HG02981 (cell line): ENCODE results near the gene MLH3.
"Not testable (repeated sequence)": the region's sequence is repeated elsewhere in the genome, so short reads cannot be mapped to it uniquely, and the experiment has no call there.

Experiments used
- ATAC-seq: cut with Tn5 transposase; IDR thresholded peaks from one replicate; pipeline ENCODE4 v1.9.1; 2021; ENCODE audit warnings: mild to moderate bottlenecking, moderate library complexity; ENCODE audit not compliant: unreplicated experiment

Gene MLH3

GRCh38 chr14:75050852-75051555 lies at the start of gene MLH3:
Gene MLH3 (minus strand): TSS chr14:75051467. CDS start chr14:75049655, 1,812 bp downstream.
- ATAC-seq: peak; percentile 63

- no peak for ATAC-seq
These were observed 47.4 kb upstream of the MLH3 start for GRCh38 chr14:75098682-75099081.

- ATAC-seq: no peak
These were observed 46.9 kb upstream of the MLH3 start for GRCh38 chr14:75098212-75098611.

DNA sequence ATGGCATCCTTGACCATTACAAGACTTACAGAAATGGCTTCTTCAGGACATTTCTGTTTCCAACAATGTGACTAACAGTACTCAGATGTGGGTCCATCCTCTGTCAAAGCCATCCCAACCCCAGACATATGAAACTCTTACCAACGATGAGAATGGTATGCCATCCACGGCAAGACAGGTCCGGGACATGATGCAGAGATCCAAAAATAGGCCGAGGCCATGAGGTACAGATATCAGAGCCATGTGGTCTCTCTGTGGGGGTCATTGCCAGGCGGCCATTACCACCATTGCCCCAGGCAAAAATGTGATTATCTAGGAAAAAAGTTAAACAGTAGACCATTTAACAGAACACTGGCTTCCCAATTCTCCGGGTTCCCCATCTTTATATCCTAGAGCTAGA lies 45.7 kb upstream of the MLH3 start:
- no peak for ATAC-seq

GRCh38 chr14:75095690-75096089 lies 44.4 kb upstream of the MLH3 start:
- ATAC-seq: no peak

DNA sequence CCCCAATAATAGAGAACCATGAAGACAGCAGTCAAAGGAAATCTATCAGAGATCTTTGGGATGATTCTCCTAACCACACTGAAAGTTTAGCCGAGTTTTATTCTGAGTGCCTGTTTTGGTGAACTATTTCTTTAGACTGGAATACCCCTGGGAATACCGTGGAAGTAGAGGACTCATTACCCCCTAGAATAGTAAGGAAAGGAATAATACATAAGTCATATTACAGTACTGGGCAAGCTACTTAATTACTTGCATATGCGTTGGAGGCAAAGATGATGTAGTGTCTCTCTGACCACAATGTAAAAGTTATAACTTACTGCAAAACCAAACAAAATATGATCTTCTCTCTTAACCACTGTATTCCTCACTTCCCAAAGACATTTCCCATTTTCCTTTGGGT lies 43.6 kb upstream of the MLH3 start:
- ATAC-seq: no peak

DNA sequence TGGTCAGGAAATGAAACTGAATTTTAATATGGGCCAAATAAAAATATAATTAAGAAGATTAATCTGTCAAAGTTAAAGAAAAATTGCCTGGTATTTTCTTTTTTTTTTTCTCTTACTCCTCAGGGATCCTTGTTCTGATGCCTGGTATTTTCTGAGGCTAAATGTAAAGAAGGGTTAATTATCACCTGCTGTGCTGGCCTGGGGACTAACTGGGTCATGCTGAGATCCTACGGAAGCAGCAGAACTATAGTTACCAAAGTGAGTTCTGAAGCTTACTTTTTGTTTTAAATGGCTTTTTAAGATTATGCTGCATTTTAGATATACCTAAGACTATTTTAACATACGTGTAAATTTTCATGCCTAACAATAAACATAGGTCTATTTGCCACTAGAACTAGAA lies 41.4 kb upstream of the MLH3 start:
- ATAC-seq: no peak

GRCh38 chr14:75091251-75091650 lies 40.0 kb upstream of the MLH3 start:
- no peak for ATAC-seq

DNA sequence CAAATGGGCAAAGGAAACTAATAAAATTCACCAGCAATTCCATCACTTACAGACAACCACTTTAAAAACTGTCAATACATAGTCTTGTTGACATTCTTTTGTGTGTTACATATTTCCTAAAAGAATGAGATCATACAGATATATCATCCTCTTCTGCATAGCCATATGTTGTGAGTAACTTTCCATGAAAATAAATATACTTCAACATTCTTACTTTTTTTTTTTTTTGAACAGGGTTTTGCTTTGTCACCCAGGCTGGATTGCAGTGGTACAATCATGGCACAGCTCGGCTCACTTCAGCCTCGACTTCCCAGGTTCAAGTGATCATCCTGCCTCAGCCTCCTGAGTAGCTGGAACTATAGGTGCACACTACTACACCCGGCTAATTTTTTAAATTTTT lies 39.1 kb upstream of the MLH3 start:
- no peak for ATAC-seq

GRCh38 chr14:75088566-75089373 lies 37.5 kb upstream of the MLH3 start:
- no peak for ATAC-seq

DNA sequence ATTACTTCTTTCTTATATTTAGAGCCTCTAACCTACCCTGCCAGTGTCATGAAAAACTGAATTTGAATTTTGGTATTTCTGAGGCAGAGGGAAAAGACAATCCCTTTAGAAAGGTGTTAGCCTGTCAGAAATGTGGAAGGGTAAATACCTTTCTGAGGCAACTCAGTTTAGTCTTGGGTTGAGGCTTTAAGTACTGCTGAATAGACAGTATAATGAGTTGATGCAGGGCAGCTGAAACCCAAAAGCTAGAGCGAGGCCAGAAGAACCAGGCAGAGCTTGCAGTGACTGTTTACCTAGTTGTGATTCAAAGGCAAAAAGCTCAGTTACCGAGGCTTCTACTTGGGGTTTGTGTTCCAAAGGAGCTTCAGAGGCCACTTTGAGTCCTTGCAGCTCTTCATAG lies 36.9 kb upstream of the MLH3 start:
- ATAC-seq: no peak

GRCh38 chr14:75084513-75084912 lies 33.2 kb upstream of the MLH3 start:
- no peak for ATAC-seq

DNA sequence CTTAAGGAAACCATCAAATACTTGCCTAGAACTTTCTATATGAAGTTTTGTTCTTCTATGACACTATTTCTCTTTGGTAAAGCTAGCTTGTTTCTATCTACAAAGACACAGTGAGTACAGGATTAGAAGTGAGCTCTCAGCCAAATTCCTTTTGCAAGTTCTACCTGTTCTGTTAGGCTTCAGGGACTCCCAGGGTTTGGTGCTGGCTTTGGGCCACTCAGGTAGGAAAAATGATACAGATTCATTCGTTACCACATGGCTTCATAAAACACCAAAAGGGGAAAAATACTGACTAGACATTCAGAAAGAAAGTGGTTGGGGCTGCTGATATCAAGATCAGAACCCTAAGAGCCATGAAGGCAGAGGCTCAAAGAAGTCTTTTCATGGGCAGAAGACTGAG lies 32.0 kb upstream of the MLH3 start:
- ATAC-seq: no peak

GRCh38 chr14:75081660-75082229 lies 30.5 kb upstream of the MLH3 start:
- ATAC-seq: no peak

DNA sequence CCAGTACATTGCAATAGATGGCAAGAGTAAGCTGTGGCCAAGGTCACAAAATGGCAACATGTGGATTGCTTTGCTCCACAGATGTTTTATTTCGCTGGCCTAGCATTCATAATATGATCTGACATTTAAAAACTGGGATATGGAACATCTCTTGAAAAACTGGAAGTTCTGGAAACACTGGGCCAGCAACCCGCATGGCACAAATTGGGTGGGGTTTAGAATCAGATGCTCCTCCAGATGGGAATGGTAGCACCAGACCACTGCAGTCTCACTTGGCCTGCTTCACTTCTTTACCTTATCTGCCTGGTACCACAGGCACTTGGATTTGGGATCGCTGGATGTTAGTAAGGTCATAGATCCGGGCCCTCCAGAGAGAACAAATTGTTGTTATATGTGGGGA lies 28.3 kb upstream of the MLH3 start:
- ATAC-seq: no peak

DNA sequence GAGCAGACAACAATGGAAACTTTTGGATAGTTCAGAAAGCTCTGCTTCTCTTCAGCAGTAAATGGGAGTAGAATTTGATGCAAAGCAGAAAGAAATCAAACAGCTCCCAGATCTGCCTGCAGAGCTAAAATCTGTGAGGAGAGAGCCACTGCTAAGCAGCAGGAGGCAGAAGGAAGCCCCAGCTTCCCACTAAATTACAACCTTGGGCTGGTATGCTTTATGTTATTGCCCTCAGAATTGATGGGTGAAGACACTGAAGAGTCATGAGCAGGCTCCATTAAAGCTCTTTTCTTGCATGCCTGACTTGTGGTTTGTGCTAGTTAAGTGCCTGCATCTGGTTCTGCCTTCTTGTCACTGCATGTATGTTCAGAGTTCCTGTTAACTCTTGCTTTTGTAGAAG lies 26.5 kb upstream of the MLH3 start:
- no peak for ATAC-seq

GRCh38 chr14:75070383-75070782 lies 19.1 kb upstream of the MLH3 start:
- ATAC-seq: no peak

- no peak for ATAC-seq
These were observed 18.5 kb upstream of the MLH3 start for GRCh38 chr14:75069811-75070145.

GRCh38 chr14:75069121-75069810 lies 18.0 kb upstream of the MLH3 start, which contains the start of gene ZC2HC1C:
Gene ZC2HC1C (plus strand): TSS chr14:75069641. CDS start chr14:75070574, 933 bp downstream.
- ATAC-seq: no peak

- no peak for ATAC-seq
These were observed 17.2 kb upstream of the MLH3 start for GRCh38 chr14:75068294-75069120.

- not testable (repeated sequence) for ATAC-seq
These were observed 16.5 kb upstream of the MLH3 start for GRCh38 chr14:75067765-75068164.
